HepG2 (cell line): ENCODE data around the gene ST6GALNAC2. TPM values are rescaled to one million over a fixed set of nuclear protein-coding genes. Genes with fewer than 3 reads are reported as not detected.

Experiments used
- ATF1 ChIP-seq: IDR thresholded peaks from 2 replicates; pipeline ENCODE4 v1.6.1; 2016; ENCODE audit warnings: mild to moderate bottlenecking, control low read depth
- CERS6 ChIP-seq: sonication (generic); formaldehyde crosslinking; IDR thresholded peaks from 2 replicates; pipeline ENCODE4 v1.5.0; 2020; ENCODE audit warnings: missing genetic modification reagents
- EEA1 ChIP-seq: sonication (generic); formaldehyde crosslinking; IDR thresholded peaks from 2 replicates; pipeline ENCODE4 v1.5.1; 2020; ENCODE audit warnings: mild to moderate bottlenecking, missing genetic modification reagents, borderline replicate concordance
- FUBP1 ChIP-seq: sonication (generic); formaldehyde crosslinking; IDR thresholded peaks from 2 replicates; pipeline ENCODE4 v1.5.1; 2020; ENCODE audit warnings: missing genetic modification reagents, mild to moderate bottlenecking, borderline replicate concordance
- GABPA ChIP-seq, 2 experiments: IDR thresholded peaks; 2 replicates each; pipeline ENCODE4 v1.6.1; 2011 to 2016; ENCODE audit warnings: low read depth in 2 of 2, low read length in 1 of 2, missing biosample characterization in 1 of 2, missing genetic modification characterization in 1 of 2
- KDM5A ChIP-seq: fragments of 200-600 bp; sonication (generic); IDR thresholded peaks from 2 replicates; pipeline ENCODE4 v1.7.0; 2018; ENCODE audit warnings: antibody characterized with exemption, mild to moderate bottlenecking, low read length, borderline replicate concordance
- PLRG1 ChIP-seq: fragments of 450-650 bp; conservative IDR thresholded peaks from 2 replicates; pipeline ENCODE4 v1.6.1; 2016
- SIX4 ChIP-seq: sonication (generic); formaldehyde crosslinking; IDR thresholded peaks from 2 replicates; pipeline ENCODE4 v1.4.0; 2020; ENCODE audit warnings: missing genetic modification reagents
- SNRNP70 ChIP-seq: fragments of 200-400 bp; formaldehyde crosslinking; IDR thresholded peaks from 2 replicates; pipeline ENCODE4 v1.6.1; 2017; ENCODE audit warnings: mild to moderate bottlenecking, low read depth, low read length, moderate library complexity
- SP1 ChIP-seq, 2 experiments: fragments of 450-650 bp in 1 of 2; sonication (generic) in 1 of 2; formaldehyde crosslinking in 1 of 2; IDR thresholded peaks; 2 replicates each; pipeline versions ENCODE4 v1.4.0 to v1.6.1; 2016 to 2020; ENCODE audit warnings: missing genetic modification reagents in 1 of 2
- SRSF4 ChIP-seq: fragments of 200-400 bp; formaldehyde crosslinking; IDR thresholded peaks from one replicate; pipeline ENCODE4 v1.6.1; 2018; ENCODE audit warnings: mild to moderate bottlenecking, low read depth, low read length, moderate library complexity; ENCODE audit not compliant: poor library complexity, severe bottlenecking
- THAP7 ChIP-seq: sonication (generic); formaldehyde crosslinking; IDR thresholded peaks from 2 replicates; pipeline ENCODE4 v1.8.1; 2023; ENCODE audit warnings: mild to moderate bottlenecking, missing genetic modification reagents
- TOE1 ChIP-seq: sonication (generic); formaldehyde crosslinking; IDR thresholded peaks from 2 replicates; pipeline ENCODE4 v1.4.0; 2020; ENCODE audit warnings: mild to moderate bottlenecking, missing genetic modification reagents
- ZNF577 ChIP-seq: sonication (generic); formaldehyde crosslinking; IDR thresholded peaks from 2 replicates; pipeline ENCODE4 v1.4.0; 2020; ENCODE audit warnings: mild to moderate bottlenecking, low read depth, missing genetic modification reagents, borderline replicate concordance
- ZNF713 ChIP-seq: sonication (generic); formaldehyde crosslinking; IDR thresholded peaks from 2 replicates; pipeline ENCODE4 v1.4.0; 2020; ENCODE audit warnings: mild to moderate bottlenecking, missing genetic modification reagents
- polyA plus RNA-seq, 8 experiments: library from polyadenylated mRNA; depleted of rRNA in 3 of 8; stranded (reverse) in 7 of 8; unstranded in 1 of 8; fragments of >200 nt; fragmentation: Illumina TruSeq in 4 of 8; extraction: Trizol in 4 of 8; gene quantifications; 2 replicates each; pipeline versions ENCODE4 v1.2.1 to v1.2.3, GENCODE V29; 2011 to 2016; ENCODE audit warnings: low read depth in 4 of 8, missing spikeins in 1 of 8, mixed read lengths in 1 of 8; ENCODE audit not compliant: insufficient read depth in 1 of 8
- total RNA-seq, 5 experiments: library from RNA; depleted of rRNA; stranded (reverse); fragments of >200 nt; fragmentation: Illumina TruSeq; extraction: Trizol; gene quantifications; 2 replicates each; pipeline ENCODE4 v1.2.3, GENCODE V29; 2016; ENCODE audit warnings: low read depth in 1 of 5
- TF ChIP-seq, protein P1 (sequence below): sonication (generic); formaldehyde crosslinking; IDR thresholded peaks from 2 replicates; pipeline ENCODE4 v1.5.0; 2020; ENCODE audit warnings: missing genetic modification reagents, mild to moderate bottlenecking, borderline replicate concordance
- TF ChIP-seq, protein P2 (sequence below), 2 experiments: sonication (generic) in 1 of 2; formaldehyde crosslinking in 1 of 2; IDR thresholded peaks; 2 replicates each; pipeline versions ENCODE4 v1.5.1 to v1.6.1; 2011 to 2020; ENCODE audit warnings: borderline replicate concordance in 1 of 2, low read depth in 1 of 2, low read length in 1 of 2, mild to moderate bottlenecking in 1 of 2, missing genetic modification reagents in 1 of 2, moderate library complexity in 1 of 2
- TF ChIP-seq, protein P3 (sequence below): sonication (generic); formaldehyde crosslinking; IDR thresholded peaks from 2 replicates; pipeline ENCODE4 v1.4.0; 2020; ENCODE audit warnings: mild to moderate bottlenecking, missing genetic modification reagents

Gene ST6GALNAC2
- total and polyA plus RNA-seq, 2 of the 13 experiments (the other 11 are each of a cell fraction or from before 2014, with no cell fraction given): 0.12 to 0.49 TPM

GRCh38 chr17:76567634-76568432, 17.8 kb downstream of the ST6GALNAC2 start (continued):
- TF ChIP-seq KDM5A (no peak), SIX4 (CRISPR knock-in tag) (no peak), SRSF4 (no peak), ZNF713 (CRISPR knock-in tag) (no peak), EEA1 (CRISPR knock-in tag) (no peak), FUBP1 (no peak), PLRG1 (no peak), SNRNP70 (no peak), ZNF577 (no peak), TOE1 (CRISPR knock-in tag) (no peak), ATF1 (CRISPR knock-in tag) (no peak), GABPA (IDR thresholded peaks at IDR 0.05; ENCODE audit: low read depth, low read length) (no peak), GABPA (CRISPR knock-in tag; IDR thresholded peaks at IDR 0.05; ENCODE audit: low read depth) (no peak), SP1 (IDR thresholded peaks at IDR 0.05) (no peak), SP1 (CRISPR knock-in tag; IDR thresholded peaks at IDR 0.05) (no peak), CERS6 (CRISPR knock-in tag) (no peak), THAP7 (peak; percentile 65; the same call in 1 of the 2 replicates)
- TF ChIP-seq, protein P1, sequence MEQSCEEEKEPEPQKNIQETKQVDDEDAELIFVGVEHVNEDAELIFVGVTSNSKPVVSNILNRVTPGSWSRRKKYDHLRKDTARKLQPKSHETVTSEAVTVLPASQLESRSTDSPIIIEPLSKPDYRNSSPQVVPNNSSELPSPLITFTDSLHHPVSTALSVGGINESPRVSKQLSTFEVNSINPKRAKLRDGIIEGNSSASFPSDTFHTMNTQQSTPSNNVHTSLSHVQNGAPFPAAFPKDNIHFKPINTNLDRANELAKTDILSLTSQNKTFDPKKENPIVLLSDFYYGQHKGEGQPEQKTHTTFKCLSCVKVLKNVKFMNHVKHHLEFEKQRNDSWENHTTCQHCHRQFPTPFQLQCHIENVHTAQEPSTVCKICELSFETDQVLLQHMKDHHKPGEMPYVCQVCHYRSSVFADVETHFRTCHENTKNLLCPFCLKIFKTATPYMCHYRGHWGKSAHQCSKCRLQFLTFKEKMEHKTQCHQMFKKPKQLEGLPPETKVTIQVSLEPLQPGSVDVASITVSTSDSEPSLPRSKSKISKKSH (CRISPR knock-in tag): peak; percentile 42; the same call in 1 of the 2 replicates
- TF ChIP-seq, protein P2, sequence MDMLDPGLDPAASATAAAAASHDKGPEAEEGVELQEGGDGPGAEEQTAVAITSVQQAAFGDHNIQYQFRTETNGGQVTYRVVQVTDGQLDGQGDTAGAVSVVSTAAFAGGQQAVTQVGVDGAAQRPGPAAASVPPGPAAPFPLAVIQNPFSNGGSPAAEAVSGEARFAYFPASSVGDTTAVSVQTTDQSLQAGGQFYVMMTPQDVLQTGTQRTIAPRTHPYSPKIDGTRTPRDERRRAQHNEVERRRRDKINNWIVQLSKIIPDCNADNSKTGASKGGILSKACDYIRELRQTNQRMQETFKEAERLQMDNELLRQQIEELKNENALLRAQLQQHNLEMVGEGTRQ (IDR thresholded peaks at IDR 0.05; ENCODE audit: low read depth, low read length): peak; percentile 17; the same call in 1 of the 2 replicates
- TF ChIP-seq, protein P2 (CRISPR knock-in tag; IDR thresholded peaks at IDR 0.05; ENCODE audit: borderline replicate concordance): peak; percentile 72; the same call in 1 of the 2 replicates
- TF ChIP-seq, protein P3, sequence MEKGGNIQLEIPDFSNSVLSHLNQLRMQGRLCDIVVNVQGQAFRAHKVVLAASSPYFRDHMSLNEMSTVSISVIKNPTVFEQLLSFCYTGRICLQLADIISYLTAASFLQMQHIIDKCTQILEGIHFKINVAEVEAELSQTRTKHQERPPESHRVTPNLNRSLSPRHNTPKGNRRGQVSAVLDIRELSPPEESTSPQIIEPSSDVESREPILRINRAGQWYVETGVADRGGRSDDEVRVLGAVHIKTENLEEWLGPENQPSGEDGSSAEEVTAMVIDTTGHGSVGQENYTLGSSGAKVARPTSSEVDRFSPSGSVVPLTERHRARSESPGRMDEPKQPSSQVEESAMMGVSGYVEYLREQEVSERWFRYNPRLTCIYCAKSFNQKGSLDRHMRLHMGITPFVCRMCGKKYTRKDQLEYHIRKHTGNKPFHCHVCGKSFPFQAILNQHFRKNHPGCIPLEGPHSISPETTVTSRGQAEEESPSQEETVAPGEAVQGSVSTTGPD: no peak
